SK-N-SH treated with all-trans-retinoic acid at 6 μM for 48 hours (cell line): ENCODE data around the gene PHETA1.

Experiments used
- ATAC-seq: fragments of 200-7000 bp; cut with Tn5 transposase; 3 replicates; pipeline ENCODE4 v1.9.1; 2020; ENCODE audit warnings: mild to moderate bottlenecking, moderate library complexity
- ARNTL ChIP-seq: fragments of 450-650 bp; formaldehyde crosslinking; IDR thresholded peaks from 2 replicates; pipeline ENCODE4 v1.5.0; 2020; ENCODE audit warnings: low read depth, mild to moderate bottlenecking, moderate library complexity, borderline replicate concordance
- BACH2 ChIP-seq: fragments of 250-450 bp; sonication (Bioruptor Pico); IDR thresholded peaks from 2 replicates; pipeline ENCODE4 v1.9.0; 2021; ENCODE audit warnings: mild to moderate bottlenecking, borderline replicate concordance
- CREB5 ChIP-seq: fragments of 250-450 bp; sonication (Bioruptor Pico); IDR thresholded peaks from 2 replicates; pipeline ENCODE4 v1.5.1; 2020; ENCODE audit warnings: low read depth, mild to moderate bottlenecking, moderate library complexity
- CSDC2 ChIP-seq: fragments of 250-450 bp; sonication (Bioruptor Pico); IDR thresholded peaks from 2 replicates; pipeline ENCODE4 v1.5.0; 2020; ENCODE audit warnings: mild to moderate bottlenecking, moderate library complexity
- CSRNP3 ChIP-seq: fragments of 250-450 bp; sonication (Bioruptor Pico); IDR thresholded peaks from 2 replicates; pipeline ENCODE4 v1.5.1; 2021; ENCODE audit warnings: mild to moderate bottlenecking, moderate library complexity
- ESRRG ChIP-seq: fragments of 250-450 bp; sonication (Bioruptor Pico); IDR thresholded peaks from 2 replicates; pipeline ENCODE4 v1.6.1; 2021; ENCODE audit warnings: mild to moderate bottlenecking
- GLIS3 ChIP-seq: fragments of 250-450 bp; sonication (Bioruptor Pico); IDR thresholded peaks from 2 replicates; pipeline ENCODE4 v1.5.0; 2020; ENCODE audit warnings: mild to moderate bottlenecking, moderate library complexity
- ISL1 ChIP-seq: fragments of 250-450 bp; sonication (Bioruptor Pico); IDR thresholded peaks from 2 replicates; pipeline ENCODE4 v2.1.2; 2022; ENCODE audit warnings: mild to moderate bottlenecking, moderate library complexity
- OSR1 ChIP-seq: fragments of 250-450 bp; sonication (Bioruptor Pico); IDR thresholded peaks from 2 replicates; pipeline ENCODE4 v1.8.0; 2022; ENCODE audit warnings: moderate library complexity, mild to moderate bottlenecking, inconsistent platforms
- PATZ1 ChIP-seq: fragments of 250-450 bp; sonication (Bioruptor Pico); IDR thresholded peaks from 2 replicates; pipeline ENCODE4 v1.8.0; 2020; ENCODE audit warnings: mild to moderate bottlenecking, moderate library complexity, borderline replicate concordance
- POU6F1 ChIP-seq: fragments of 250-450 bp; sonication (Bioruptor Pico); IDR thresholded peaks from 2 replicates; pipeline ENCODE4 v1.8.0; 2021; ENCODE audit warnings: low read depth, mild to moderate bottlenecking, moderate library complexity, borderline replicate concordance
- PPARA ChIP-seq: fragments of 250-450 bp; sonication (Bioruptor Pico); IDR thresholded peaks from 2 replicates; pipeline ENCODE4 v1.5.0; 2020; ENCODE audit warnings: mild to moderate bottlenecking, borderline replicate concordance
- RARB ChIP-seq: fragments of 250-450 bp; sonication (Bioruptor Pico); IDR thresholded peaks from 2 replicates; pipeline ENCODE4 v1.8.0; 2021; ENCODE audit warnings: mild to moderate bottlenecking, moderate library complexity
- TCF4 ChIP-seq: fragments of 250-450 bp; sonication (Bioruptor Pico); IDR thresholded peaks from 2 replicates; pipeline ENCODE4 v1.8.0; 2021; ENCODE audit warnings: mild to moderate bottlenecking, moderate library complexity, borderline replicate concordance
- TSHZ2 ChIP-seq: fragments of 250-450 bp; sonication (Bioruptor Pico); IDR thresholded peaks from 2 replicates; pipeline ENCODE4 v1.5.0; 2020; ENCODE audit warnings: mild to moderate bottlenecking, moderate library complexity
- ZC3H10 ChIP-seq: fragments of 250-450 bp; sonication (Bioruptor Pico); IDR thresholded peaks from 2 replicates; pipeline ENCODE4 v1.5.1; 2021; ENCODE audit warnings: mild to moderate bottlenecking, moderate library complexity
- ZFP3 ChIP-seq: fragments of 250-450 bp; sonication (Bioruptor Pico); IDR thresholded peaks from 2 replicates; pipeline ENCODE4 v1.5.0; 2020; ENCODE audit warnings: mild to moderate bottlenecking, moderate library complexity
- ZNF565 ChIP-seq: fragments of 450-650 bp; formaldehyde crosslinking; conservative IDR thresholded peaks from 2 replicates; pipeline ENCODE4 v1.5.0; 2020; ENCODE audit warnings: low read depth, mild to moderate bottlenecking, moderate library complexity
- ZNF70 ChIP-seq: fragments of 450-650 bp; formaldehyde crosslinking; IDR thresholded peaks from 2 replicates; pipeline ENCODE4 v1.5.0; 2020; ENCODE audit warnings: mild to moderate bottlenecking, moderate library complexity
- ZNF8 ChIP-seq: fragments of 450-650 bp; formaldehyde crosslinking; IDR thresholded peaks from 2 replicates; pipeline ENCODE4 v1.5.0; 2020; ENCODE audit warnings: mild to moderate bottlenecking, moderate library complexity

The PHETA1 gene

GRCh38 chr12:111417290-111417689, 48.4 kb upstream of the PHETA1 start:
- TF ChIP-seq ZFP3 (CRISPR knock-in tag), result no peak
- no peak for TF ChIP-seq ZC3H10
- no peak for TF ChIP-seq OSR1 (CRISPR knock-in tag)
- TF ChIP-seq RARB (CRISPR knock-in tag), result no peak
- TF ChIP-seq ZNF8 (CRISPR knock-in tag), result no peak
- no peak for TF ChIP-seq TCF4 (CRISPR knock-in tag)
- TF ChIP-seq CSRNP3 (CRISPR knock-in tag), result no peak
- TF ChIP-seq GLIS3 (CRISPR knock-in tag), result no peak
- TF ChIP-seq ZNF565 (CRISPR knock-in tag), result no peak
- no peak for TF ChIP-seq CREB5 (CRISPR knock-in tag)
- TF ChIP-seq ARNTL (CRISPR knock-in tag), result no peak
- no peak for TF ChIP-seq ZNF70 (CRISPR knock-in tag)
- TF ChIP-seq PATZ1 (CRISPR knock-in tag), result no peak
- no peak for TF ChIP-seq PPARA (CRISPR knock-in tag)
- TF ChIP-seq ESRRG (CRISPR knock-in tag), result no peak
- TF ChIP-seq CSDC2 (CRISPR knock-in tag), result no peak
- TF ChIP-seq ISL1, result no peak
- no peak for TF ChIP-seq BACH2 (CRISPR knock-in tag)
- no peak for TF ChIP-seq TSHZ2 (CRISPR knock-in tag)
- TF ChIP-seq POU6F1, result no peak
- no peak for ATAC-seq

- TF ChIP-seq TSHZ2 (CRISPR knock-in tag) (no peak), CREB5 (CRISPR knock-in tag) (no peak), RARB (CRISPR knock-in tag) (no peak), ZNF70 (CRISPR knock-in tag) (no peak)
- no peak for ATAC-seq
Measured at GRCh38 chr12:111414711-111415252, 45.9 kb upstream of the PHETA1 start.
